T-helper 17 cell (primary cell): Measurements from ENCODE around the gene UQCRC1. TPM values are rescaled to one million over a fixed set of nuclear protein-coding genes. Genes with fewer than 3 reads are reported as not detected.

Experiments
- total RNA-seq, 4 donors: library from RNA in 2 of 4; stranded (reverse) in 2 of 4; gene quantifications; one replicate each; pipeline ENCODE4 v1.2.3 and lab custom pipeline; 2022 to 2026

UQCRC1 gene
- total RNA-seq, 2 donors from 2014 or later: 86.1 to 92.1 TPM

Other genes starting within 250 kb of the UQCRC1 start
- not detected for gene FBXW12, start 237.4 kb downstream of the UQCRC1 start, total RNA-seq
- gene PLXNB1, start 179.6 kb downstream of the UQCRC1 start, total RNA-seq: 1 to 10 TPM; 2.4 to 4.1 TPM
- gene CCDC51, start 169.5 kb downstream of the UQCRC1 start, total RNA-seq: 1 to 10 TPM; 4.1 TPM
- gene TMA7, start 169.4 kb downstream of the UQCRC1 start, total RNA-seq: 100 to 1,000 TPM; 226 to 233 TPM
- gene ATRIP, start 162.9 kb downstream of the UQCRC1 start, total RNA-seq: 1 to 10 TPM; 7.6 to 9.3 TPM
- gene SHISA5, start 105.5 kb downstream of the UQCRC1 start, total RNA-seq: 100 to 1,000 TPM; 148 to 188 TPM
- gene PFKFB4, start 52.8 kb downstream of the UQCRC1 start, total RNA-seq: 1 to 10 TPM; 1.6 to 3.3 TPM
- gene UCN2, start 45.9 kb downstream of the UQCRC1 start, total RNA-seq: not detected
- gene COL7A1, start 14.3 kb downstream of the UQCRC1 start, total RNA-seq: under 1 TPM; 0.73 to 0.94 TPM
- under 1 TPM in 1 of 2 donors, not detected in 1; 0.55 TPM for gene TMEM89, start 12.1 kb upstream of the UQCRC1 start, total RNA-seq
- 10 to 100 TPM; 16.4 to 22.1 TPM for gene SLC26A6, start 25.8 kb upstream of the UQCRC1 start, total RNA-seq
- 1 to 10 TPM; 6.0 to 6.9 TPM for gene CELSR3, start 53.2 kb upstream of the UQCRC1 start, total RNA-seq
- gene NCKIPSD, start 76.3 kb upstream of the UQCRC1 start, total RNA-seq: 10 to 100 TPM; 14.6 to 17.2 TPM
- 100 to 1,000 TPM in 1 of 2 donors, 10 to 100 TPM in 1; 93.7 to 116 TPM for gene IP6K2, start 107.6 kb upstream of the UQCRC1 start, total RNA-seq
- gene PRKAR2A, start 238.2 kb upstream of the UQCRC1 start, total RNA-seq: 10 to 100 TPM; 30.8 to 40.4 TPM